GM06990 (cell line): Measurements from ENCODE around the gene ATAT1.
"Not testable (repeated sequence)": the region's sequence is repeated elsewhere in the genome, so short reads cannot be mapped to it uniquely, and the experiment has no call there.

Experiments used
- DNase-seq: peaks from one replicate; pipeline ENCODE4 v3.0.0-alpha.2; 2011; ENCODE audit not compliant: insufficient read length; ENCODE audit errors: extremely low read depth
- H3K27me3 ChIP-seq: replicated peaks from 2 replicates; pipeline ENCODE4 v1.6.0; 2011; ENCODE audit warnings: low read length; ENCODE audit not compliant: control insufficient read depth, insufficient read depth
- H3K36me3 ChIP-seq: 2 replicates; pipeline ENCODE4 v1.5.1; 2011; ENCODE audit warnings: low read length; ENCODE audit not compliant: control insufficient read depth, insufficient read depth
- H3K4me3 ChIP-seq: replicated peaks from 2 replicates; pipeline ENCODE4 v1.5.1; 2011; ENCODE audit warnings: low read depth, mild to moderate bottlenecking, control low read depth, low read length
- CTCF ChIP-seq: IDR thresholded peaks from 2 replicates; pipeline ENCODE4 v1.5.1; 2011; ENCODE audit warnings: low read length, control low read depth, mild to moderate bottlenecking, inconsistent platforms; ENCODE audit not compliant: insufficient read depth, poor library complexity, severe bottlenecking

The ATAT1 gene

GRCh38 chr6:30657454-30657853, 30.8 kb downstream of the ATAT1 start:
- H3K4me3 ChIP-seq, result no peak overlapping the region
- peaks cover 50% of the 10 kb centered on the region for H3K36me3 ChIP-seq
- no peaks in the 10 kb centered on the region for H3K27me3 ChIP-seq
- DNase-seq, result no peak
- no peak for TF ChIP-seq CTCF

- peaks cover 51% of the 10 kb centered on the region for H3K36me3 ChIP-seq
- H3K4me3 ChIP-seq, H3K27me3 ChIP-seq, DNase-seq: not testable (repeated sequence)
Observed at GRCh38 chr6:30657922-30658321, 31.2 kb downstream of the ATAT1 start.

- TF ChIP-seq CTCF, result no peak
- no peak overlapping the region for H3K4me3 ChIP-seq
- no peaks in the 10 kb centered on the region for H3K27me3 ChIP-seq
- peaks cover 31% of the 10 kb centered on the region for H3K36me3 ChIP-seq
- no peak for DNase-seq
Observed at GRCh38 chr6:30664994-30665767, 38.5 kb downstream of the ATAT1 start.

- not testable (repeated sequence) for H3K4me3 ChIP-seq, H3K27me3 ChIP-seq, DNase-seq
- H3K36me3 ChIP-seq, result peaks cover 29% of the 10 kb centered on the region
Observed at GRCh38 chr6:30666300-30666699, 39.6 kb downstream of the ATAT1 start.

GRCh38 chr6:30670760-30671527, 44.3 kb downstream of the ATAT1 start:
- peaks cover 2% of the 10 kb centered on the region for H3K36me3 ChIP-seq
- TF ChIP-seq CTCF, result no peak
- DNase-seq, result no peak
- no peak overlapping the region for H3K4me3 ChIP-seq
- H3K27me3 ChIP-seq, result no peaks in the 10 kb centered on the region

GRCh38 chr6:30672445-30673253, 46.0 kb downstream of the ATAT1 start, which contains the start of gene DHX16:
DHX16 (minus strand) TSS chr6:30673006; CDS start chr6:30672841, 165 bp downstream.
- peaks cover 12% of the 10 kb centered on the region for H3K36me3 ChIP-seq
- TF ChIP-seq CTCF, result peak; percentile 84
- H3K4me3 ChIP-seq, result peak within 1 kb of the TSS; percentile 99
- no peaks in the 10 kb centered on the region for H3K27me3 ChIP-seq
- peak; percentile 87 for DNase-seq
